Caco-2 (cell line): Measurements from ENCODE around the gene TRIM17. TPM values are rescaled to one million over a fixed set of nuclear protein-coding genes. Genes with fewer than 3 reads are reported as not detected.

Source experiments
- BruUV-seq: library from RNA; stranded (reverse); fragments of 400-500 nt; replicated peaks from 2 replicates; lab custom pipeline; 2021; lab: Mats Ljungman, UMichigan
- CTCF ChIA-PET: fragments of 300-600 bp; sonication (Branson Sonifier 250); formaldehyde crosslinking; loops from one replicate; lab custom pipeline; 2022; ENCODE audit warnings: antibody characterized with exemption; lab: Charles Lee
- POLR2A ChIA-PET: fragments of 300-600 bp; sonication (Branson Sonifier 250); formaldehyde crosslinking; loops from one replicate; lab custom pipeline; 2022; ENCODE audit warnings: antibody characterized with exemption; lab: Charles Lee
- DNase-seq, 2 experiments: peaks; one replicate each; pipeline versions ENCODE4 v3.0.0 to v3.0.0-alpha.2; 2020 to 2022
- H3K27me3 ChIP-seq: replicated peaks from 2 replicates; pipeline ENCODE4 v1.6.0; 2011; ENCODE audit warnings: low read length; ENCODE audit not compliant: control insufficient read depth, insufficient read depth
- H3K36me3 ChIP-seq: 2 replicates; pipeline ENCODE4 v1.5.1; 2011; ENCODE audit warnings: low read length; ENCODE audit not compliant: control insufficient read depth, insufficient read depth
- H3K4me1 ChIP-seq: fragments of 250-450 bp; sonication (Bioruptor Pico); 2 replicates; pipeline ENCODE4 v1.5.1; 2020; ENCODE audit warnings: mild to moderate bottlenecking
- H3K4me3 ChIP-seq: 2 replicates; pipeline ENCODE4 v1.5.1; 2011; ENCODE audit warnings: low read depth, mild to moderate bottlenecking, control low read depth, low read length
- H3K9me3 ChIP-seq: fragments of 250-450 bp; sonication (Bioruptor Pico); 2 replicates; pipeline ENCODE4 v1.5.1; 2020; ENCODE audit warnings: mild to moderate bottlenecking, moderate library complexity
- H3K27ac Mint-ChIP-seq: one replicate; pipeline ENCODE4 v1.8.0; 2022; ENCODE audit warnings: mixed read lengths; ENCODE audit not compliant: unreplicated experiment
- H3K27me3 Mint-ChIP-seq: one replicate; pipeline ENCODE4 v1.8.0; 2022; ENCODE audit warnings: mixed read lengths; ENCODE audit not compliant: insufficient read depth, unreplicated experiment
- H3K36me3 Mint-ChIP-seq: one replicate; pipeline ENCODE4 v1.8.0; 2022; ENCODE audit warnings: mild to moderate bottlenecking, mixed read lengths; ENCODE audit not compliant: insufficient read depth, unreplicated experiment
- H3K4me1 Mint-ChIP-seq: one replicate; pipeline ENCODE4 v1.8.0; 2022; ENCODE audit warnings: low read depth, mixed read lengths; ENCODE audit not compliant: unreplicated experiment
- H3K4me3 Mint-ChIP-seq: one replicate; pipeline ENCODE4 v1.8.0; 2022; ENCODE audit warnings: mild to moderate bottlenecking, moderate library complexity, mixed read lengths; ENCODE audit not compliant: unreplicated experiment
- H3K9me3 Mint-ChIP-seq: one replicate; pipeline ENCODE4 v1.8.0; 2022; ENCODE audit warnings: mixed read lengths; ENCODE audit not compliant: unreplicated experiment
- CTCF ChIP-seq, 2 experiments: fragments of 200-600 bp in 1 of 2; IDR thresholded peaks; 1 replicate in 1 of 2; 2 replicates in 1 of 2; pipeline versions ENCODE4 v1.5.1 to v1.8.0; 2011 to 2022; ENCODE audit warnings: antibody characterized with exemption in 1 of 2, control low read depth in 1 of 2, inconsistent platforms in 1 of 2, low read depth in 1 of 2, low read length in 1 of 2, mild to moderate bottlenecking in 1 of 2, moderate library complexity in 1 of 2; ENCODE audit not compliant: insufficient read depth in 1 of 2, severe bottlenecking in 1 of 2, unreplicated experiment in 1 of 2
- intact Hi-C: fragments of 100-400 bp; cut with micrococcal nuclease; formaldehyde crosslinking; loops from one replicate; pipeline ENCODE4 v1.10.0; 2022; ENCODE audit not compliant: unreplicated experiment
- total RNA-seq: library from RNA; stranded (reverse); gene quantifications from 2 replicates; pipeline ENCODE4 v1.2.3, GENCODE V29; 2022

TRIM17 gene
- total RNA-seq, 1 experiment from 2014 or later, result 4.0 TPM

- H3K9me3 ChIP-seq, result no peaks in the 10 kb centered on the region
- no peaks in the 10 kb centered on the region for H3K27me3 ChIP-seq
- POLR2A ChIA-PET, result interaction anchor here (0.6 to 2.3 kb wide), 4 partner anchors 26 to 64 kb away, joined by 3 to 32 read pairs (median 10); no protein-coding TSS in a partner anchor
- BruUV-seq, result no TSS peak
- peaks cover 8% of the 10 kb centered on the region for H3K4me1 Mint-ChIP-seq
- no peaks in the 10 kb centered on the region for H3K36me3 ChIP-seq
- H3K27ac Mint-ChIP-seq, result peak overlapping the region; percentile 93
- peak; percentile 83 to 85 for DNase-seq
- peak overlapping the region; percentile 93 for H3K4me3 Mint-ChIP-seq
- no peaks in the 10 kb centered on the region for H3K9me3 Mint-ChIP-seq
- intact Hi-C loops, result loop anchor here (5.0 kb wide), 2 partner anchors 43 to 192 kb away; no protein-coding TSS in a partner anchor
- peak overlapping the region; percentile 44 for H3K4me3 ChIP-seq
- peaks cover 16% of the 10 kb centered on the region for H3K4me1 ChIP-seq
- no peaks in the 10 kb centered on the region for H3K27me3 Mint-ChIP-seq
- TF ChIP-seq CTCF (IDR thresholded peaks at IDR 0.05; ENCODE audit: insufficient read depth in 1 of 2, low read depth in 1 of 2, low read length in 1 of 2, severe bottlenecking in 1 of 2, unreplicated experiment in 1 of 2), result peak; percentile 82 to 90
- peaks cover 49% of the 10 kb centered on the region for H3K36me3 Mint-ChIP-seq
- CTCF ChIA-PET, result interaction anchor here (0.5 to 1.2 kb wide), 5 partner anchors 10 to 52 kb away, joined by 4 to 5 read pairs (median 4); no protein-coding TSS in a partner anchor
Measured at GRCh38 chr1:228459091-228459993, 42.7 kb upstream of the TRIM17 start.

- Mint-ChIP-seq H3K4me3 (peak overlapping the region; percentile 93), H3K9me3 (no peaks in the 10 kb centered on the region), H3K4me1 (peaks cover 23% of the 10 kb centered on the region), H3K27ac (peak overlapping the region; percentile 93), H3K36me3 (peaks cover 65% of the 10 kb centered on the region), H3K27me3 (no peaks in the 10 kb centered on the region)
- peaks cover 21% of the 10 kb centered on the region for H3K4me1 ChIP-seq
- BruUV-seq, result TSS peak; percentile 88
- intact Hi-C loops, result loop anchor here (1.0 to 5.0 kb wide), 8 partner anchors 15 to 326 kb away; partner anchors contain the start of gene RNF187
- no peaks in the 10 kb centered on the region for H3K9me3 ChIP-seq
- peak; percentile 26 to 57 for TF ChIP-seq CTCF (IDR thresholded peaks at IDR 0.05; ENCODE audit: insufficient read depth in 1 of 2, low read depth in 1 of 2, low read length in 1 of 2, severe bottlenecking in 1 of 2, unreplicated experiment in 1 of 2)
- H3K27me3 ChIP-seq, result no peaks in the 10 kb centered on the region
- H3K36me3 ChIP-seq, result no peaks in the 10 kb centered on the region
- ChIA-PET POLR2A (interaction anchor here (0.5 to 2.3 kb wide), 13 partner anchors 9 to 1967 kb away, joined by 3 to 32 read pairs (median 4); partner anchors contain the start of genes RNF187 and TRIM11), CTCF (interaction anchor here (0.6 to 1.2 kb wide), 7 partner anchors 15 to 327 kb away, joined by 3 to 7 read pairs (median 4); partner anchors contain the start of gene TRIM11)
- H3K4me3 ChIP-seq, result peak overlapping the region; percentile 72
- DNase-seq, result peak; percentile 94 to 95
Measured at GRCh38 chr1:228457396-228458176, 40.9 kb upstream of the TRIM17 start.
